Stimulated activated CD4-positive, alpha-beta T cell treated with anti-CD3 and anti-CD28 coated beads, TNF-alpha, amount 100 ng/mL, for 4 hours (primary cell): ENCODE results near the gene SPOCK1.

Experiments used
- DNase-seq, 3 experiments: peaks; one replicate each; pipeline ENCODE4 v3.0.0-alpha.2; 2020; ENCODE audit warnings: low read depth in 3 of 3

The SPOCK1 gene

GRCh38 chr5:137199966-137200365 lies 299.2 kb downstream of the SPOCK1 start:
- no peak for DNase-seq

- DNase-seq, result no peak
Measured at GRCh38 chr5:137199201-137199600, 299.9 kb downstream of the SPOCK1 start.

- DNase-seq, result no peak
Measured at GRCh38 chr5:137195483-137195882, 303.6 kb downstream of the SPOCK1 start.

- DNase-seq, result no peak
Measured at GRCh38 chr5:137194300-137194699, 304.8 kb downstream of the SPOCK1 start.

GRCh38 chr5:137192293-137192743 lies 306.8 kb downstream of the SPOCK1 start:
- DNase-seq, result no peak

- DNase-seq, result no peak
Measured at GRCh38 chr5:137191179-137191578, 307.9 kb downstream of the SPOCK1 start.

GRCh38 chr5:137190441-137190840 lies 308.7 kb downstream of the SPOCK1 start:
- DNase-seq, result no peak

GRCh38 chr5:137190031-137190430 lies 309.1 kb downstream of the SPOCK1 start:
- DNase-seq, result no peak

- DNase-seq, result no peak
Measured at GRCh38 chr5:137188566-137188965, 310.6 kb downstream of the SPOCK1 start.

- DNase-seq, result no peak
Measured at GRCh38 chr5:137186759-137187461, 312.2 kb downstream of the SPOCK1 start.

GRCh38 chr5:137185193-137185592 lies 313.9 kb downstream of the SPOCK1 start:
- no peak for DNase-seq

- DNase-seq, result no peak
Measured at GRCh38 chr5:137184734-137185133, 314.4 kb downstream of the SPOCK1 start.

GRCh38 chr5:137182576-137182975 lies 316.6 kb downstream of the SPOCK1 start:
- no peak for DNase-seq

- DNase-seq, result no peak
Measured at GRCh38 chr5:137181667-137182066, 317.5 kb downstream of the SPOCK1 start.

GRCh38 chr5:137179203-137179602 lies 319.9 kb downstream of the SPOCK1 start:
- DNase-seq, result no peak

GRCh38 chr5:137176609-137177008 lies 322.5 kb downstream of the SPOCK1 start:
- DNase-seq, result no peak

GRCh38 chr5:137176126-137176525 lies 323.0 kb downstream of the SPOCK1 start:
- DNase-seq, result no peak

- no peak for DNase-seq
Measured at GRCh38 chr5:137174196-137174595, 324.9 kb downstream of the SPOCK1 start.

GRCh38 chr5:137172258-137172657 lies 326.9 kb downstream of the SPOCK1 start:
- DNase-seq, result no peak

- DNase-seq, result no peak
Measured at GRCh38 chr5:137167187-137167586, 331.9 kb downstream of the SPOCK1 start.

- no peak for DNase-seq
Measured at GRCh38 chr5:137164961-137165360, 334.2 kb downstream of the SPOCK1 start.

GRCh38 chr5:137164536-137164935 lies 334.6 kb downstream of the SPOCK1 start:
- no peak for DNase-seq

GRCh38 chr5:137158691-137159090 lies 340.4 kb downstream of the SPOCK1 start:
- DNase-seq, result no peak

GRCh38 chr5:137156180-137156579 lies 342.9 kb downstream of the SPOCK1 start:
- DNase-seq, result no peak
